ENCODE measurements around the gene SHISAL1.

The SHISAL1 gene

DNA sequence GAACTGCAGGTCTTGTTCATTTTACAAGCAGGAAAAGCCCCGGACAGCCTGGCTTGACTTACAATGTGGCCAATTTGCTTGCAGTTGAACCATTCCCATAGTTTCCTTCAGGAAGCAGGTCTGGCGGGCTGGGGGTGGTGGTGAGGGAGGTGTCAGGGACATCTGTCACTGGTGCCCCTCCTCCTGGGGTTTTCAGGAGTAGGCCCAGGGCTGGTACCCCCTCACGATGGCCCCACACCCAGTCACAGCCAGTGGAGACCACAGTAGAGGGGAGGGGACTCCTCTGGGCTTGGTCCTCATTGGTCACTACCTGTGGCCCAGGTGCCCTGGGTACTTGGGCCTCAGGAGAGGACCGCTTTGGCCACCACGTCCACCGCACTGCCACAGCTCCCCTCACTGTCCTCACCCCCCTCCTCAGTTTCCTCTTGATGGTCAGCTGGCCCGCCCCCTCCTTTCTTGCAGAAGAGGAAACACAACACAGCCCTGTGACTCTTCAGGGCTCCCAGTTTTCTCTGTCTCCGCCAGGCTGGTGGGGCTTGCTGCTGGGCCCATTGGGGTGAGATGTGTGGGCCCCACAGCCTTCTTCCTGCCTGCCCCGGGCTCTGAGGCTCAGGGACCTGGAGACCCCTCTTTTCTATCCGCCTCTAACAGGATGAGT, 39.8 kb upstream of the SHISAL1 start:
- Mint-ChIP-seq H3K36me3 (ENCODE audit: insufficient read depth) (peaks cover 3% of the 10 kb centered on the region), H3K27ac (ENCODE audit: low read depth) (no peak overlapping the region), H3K4me3 (no peak overlapping the region), H3K9me3 (no peaks in the 10 kb centered on the region), H3K4me1 (peaks cover 10% of the 10 kb centered on the region), H3K27me3 (peaks cover 76% of the 10 kb centered on the region)
- no peak for DNase-seq (ENCODE audit: low spot score in 2 of 2)
- no peak for ATAC-seq (replicated peaks; ENCODE audit: extremely low read depth, poor library complexity, severe bottlenecking)

DNA sequence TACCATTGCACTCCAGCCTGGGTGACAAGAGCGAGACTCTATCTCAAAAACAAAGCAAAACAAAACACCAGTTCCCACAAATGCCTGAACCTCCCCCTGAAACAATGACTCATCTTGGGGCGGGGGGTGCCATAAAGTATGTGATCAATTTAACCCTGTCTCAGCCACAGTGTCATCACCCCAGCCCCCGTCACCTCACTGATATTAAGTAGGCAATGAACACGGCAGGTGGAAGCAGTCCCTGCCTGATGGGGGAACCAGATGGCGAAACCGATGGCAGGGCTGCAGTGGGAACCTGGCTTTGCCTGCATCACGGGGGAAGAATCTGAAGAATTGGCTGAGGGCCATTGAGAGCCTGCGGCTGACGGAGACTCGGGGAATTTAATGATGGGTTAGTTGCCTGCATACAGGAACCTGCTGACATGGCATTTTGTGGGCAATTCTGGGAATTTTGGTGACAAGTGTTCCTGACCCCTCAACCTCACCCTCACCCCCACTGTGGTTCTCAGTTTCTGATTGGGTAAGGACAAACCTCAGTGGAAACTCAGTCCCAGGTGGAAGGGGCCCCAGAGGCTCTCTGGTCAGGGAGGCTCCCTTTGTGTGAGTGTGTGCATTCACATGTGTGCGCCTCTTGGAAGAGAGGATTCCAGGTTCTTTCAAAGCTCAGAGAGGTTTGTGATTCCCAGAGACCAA, 39.1 kb upstream of the SHISAL1 start:
- Mint-ChIP-seq H3K36me3 (ENCODE audit: insufficient read depth) (peaks cover 3% of the 10 kb centered on the region), H3K27ac (ENCODE audit: low read depth) (no peak overlapping the region), H3K4me1 (peaks cover 10% of the 10 kb centered on the region), H3K9me3 (no peaks in the 10 kb centered on the region), H3K27me3 (peaks cover 72% of the 10 kb centered on the region), H3K4me3 (no peak overlapping the region)
- DNase-seq (ENCODE audit: low spot score in 2 of 2) (no peak), ATAC-seq (replicated peaks; ENCODE audit: extremely low read depth, poor library complexity, severe bottlenecking) (peak; percentile 36)

DNA sequence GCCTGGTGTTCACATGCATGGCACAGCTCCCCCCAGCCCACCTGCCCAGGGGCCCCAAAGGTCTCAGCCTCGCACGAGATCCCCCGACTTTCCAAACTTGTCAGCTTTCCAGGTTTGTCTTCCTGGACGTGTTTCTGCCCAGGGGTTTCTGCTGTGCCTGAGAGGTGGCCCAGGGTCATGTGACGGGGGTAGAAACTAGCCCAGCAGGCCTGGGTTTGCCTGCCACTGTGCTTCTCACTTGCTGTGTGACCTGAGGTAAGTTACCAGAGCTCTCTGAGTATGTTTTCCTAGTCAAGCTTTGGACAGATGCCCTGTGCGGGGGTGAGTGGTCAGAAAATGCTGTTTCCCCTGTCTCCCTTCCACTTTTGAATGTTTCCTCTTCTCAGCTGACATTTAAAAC, 38.3 kb upstream of the SHISAL1 start:
- ATAC-seq (replicated peaks; ENCODE audit: extremely low read depth, poor library complexity, severe bottlenecking) (no peak), DNase-seq (ENCODE audit: low spot score in 2 of 2) (no peak)
- Mint-ChIP-seq H3K27me3 (peaks cover 75% of the 10 kb centered on the region), H3K4me3 (no peak overlapping the region), H3K9me3 (no peaks in the 10 kb centered on the region), H3K27ac (ENCODE audit: low read depth) (no peak overlapping the region), H3K4me1 (peaks cover 10% of the 10 kb centered on the region), H3K36me3 (ENCODE audit: insufficient read depth) (peaks cover 3% of the 10 kb centered on the region)

DNA sequence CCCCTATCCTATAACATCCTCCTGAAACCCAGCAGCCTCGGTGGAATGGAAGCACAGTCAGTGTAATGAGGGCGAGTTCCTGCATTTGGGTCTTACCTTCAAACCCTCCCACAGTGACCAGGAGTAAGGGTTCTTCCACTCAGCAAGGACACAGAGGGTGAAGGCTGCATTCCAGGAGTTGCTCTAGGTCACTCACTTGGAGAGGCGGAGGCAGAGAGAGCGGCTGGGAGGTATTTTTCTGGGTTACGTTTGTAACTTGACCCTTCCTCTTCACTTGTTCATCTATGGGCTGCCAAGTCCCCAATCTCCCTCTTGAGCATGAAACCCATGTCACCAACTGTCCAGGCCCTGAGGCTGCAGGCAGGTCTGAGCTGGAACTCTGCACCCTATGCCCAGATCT, 36.8 kb upstream of the SHISAL1 start:
- no peak overlapping the region for H3K27ac Mint-ChIP-seq (ENCODE audit: low read depth)
- ATAC-seq (replicated peaks; ENCODE audit: extremely low read depth, poor library complexity, severe bottlenecking) (no peak), DNase-seq (ENCODE audit: low spot score in 2 of 2) (no peak)
- H3K27me3 Mint-ChIP-seq, result peaks cover 61% of the 10 kb centered on the region
- no peak overlapping the region for H3K4me3 Mint-ChIP-seq
- H3K4me1 Mint-ChIP-seq, result peaks cover 10% of the 10 kb centered on the region
- H3K9me3 Mint-ChIP-seq, result no peaks in the 10 kb centered on the region
- H3K36me3 Mint-ChIP-seq (ENCODE audit: insufficient read depth), result peaks cover 2% of the 10 kb centered on the region

DNA sequence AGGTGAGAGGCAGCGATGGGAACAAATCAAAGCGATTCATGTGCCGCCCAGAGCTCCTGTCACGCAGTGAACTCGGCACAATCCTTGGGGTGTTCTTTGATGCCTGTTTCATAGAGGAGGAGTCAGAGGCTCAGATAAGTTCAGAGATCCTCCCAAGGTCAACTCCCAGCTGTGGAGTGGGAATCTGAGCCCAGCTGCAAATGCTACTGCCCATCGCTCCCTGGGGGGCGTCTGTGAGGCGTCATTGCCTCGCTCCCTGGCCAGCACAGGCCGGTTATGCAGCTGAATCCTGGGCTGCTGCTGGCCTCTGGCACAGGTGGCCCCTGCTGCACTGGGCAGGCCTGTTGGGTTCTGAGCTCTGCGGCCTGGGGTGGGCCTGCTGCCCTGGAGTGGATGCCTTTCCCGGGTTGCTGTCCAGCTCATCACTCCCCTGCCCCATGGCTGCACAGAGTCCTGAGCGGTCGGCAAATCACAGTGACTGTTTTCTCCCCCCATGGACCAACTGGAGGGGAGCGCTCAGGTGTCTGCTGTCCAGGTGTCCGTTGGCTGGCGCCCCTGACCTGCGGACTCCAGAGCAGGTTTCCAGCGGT, 36.3 kb upstream of the SHISAL1 start:
- H3K27me3 Mint-ChIP-seq, result peaks cover 61% of the 10 kb centered on the region
- DNase-seq (ENCODE audit: low spot score in 2 of 2) (no peak), ATAC-seq (replicated peaks; ENCODE audit: extremely low read depth, poor library complexity, severe bottlenecking) (no peak)

DNA sequence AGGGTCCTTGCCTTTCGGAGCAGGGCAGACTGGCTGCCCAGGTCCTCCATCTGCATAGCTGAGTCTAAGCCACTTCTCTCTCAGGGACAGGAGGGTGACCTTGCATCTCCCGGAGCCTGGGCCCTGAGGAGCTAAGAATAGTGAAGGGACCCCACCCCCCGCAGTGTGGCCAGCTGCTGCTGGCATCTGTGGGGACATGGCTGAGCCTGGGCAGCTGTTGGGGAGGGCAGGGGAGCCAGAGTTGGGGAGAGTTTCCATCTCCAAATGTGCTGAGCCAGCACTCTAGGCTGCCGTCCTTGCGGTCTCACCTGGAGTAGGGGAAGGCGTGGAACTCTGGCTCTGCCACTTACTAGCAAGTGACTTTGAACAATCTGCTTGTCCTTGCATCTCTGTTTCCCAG, 34.8 kb upstream of the SHISAL1 start:
- Mint-ChIP-seq H3K27me3 (peaks cover 47% of the 10 kb centered on the region), H3K9me3 (no peaks in the 10 kb centered on the region), H3K27ac (ENCODE audit: low read depth) (peak overlapping the region; percentile 11), H3K4me3 (no peak overlapping the region), H3K4me1 (peaks cover 10% of the 10 kb centered on the region), H3K36me3 (ENCODE audit: insufficient read depth) (peaks cover 3% of the 10 kb centered on the region)
- DNase-seq (ENCODE audit: low spot score in 2 of 2) (no peak), ATAC-seq (replicated peaks; ENCODE audit: extremely low read depth, poor library complexity, severe bottlenecking) (no peak)

More for the DNA sequence above, 36.3 kb upstream of the SHISAL1 start:
- Mint-ChIP-seq H3K9me3 (no peaks in the 10 kb centered on the region), H3K4me3 (no peak overlapping the region), H3K4me1 (peaks cover 10% of the 10 kb centered on the region), H3K27ac (ENCODE audit: low read depth) (no peak overlapping the region), H3K36me3 (ENCODE audit: insufficient read depth) (peaks cover 3% of the 10 kb centered on the region)

DNA sequence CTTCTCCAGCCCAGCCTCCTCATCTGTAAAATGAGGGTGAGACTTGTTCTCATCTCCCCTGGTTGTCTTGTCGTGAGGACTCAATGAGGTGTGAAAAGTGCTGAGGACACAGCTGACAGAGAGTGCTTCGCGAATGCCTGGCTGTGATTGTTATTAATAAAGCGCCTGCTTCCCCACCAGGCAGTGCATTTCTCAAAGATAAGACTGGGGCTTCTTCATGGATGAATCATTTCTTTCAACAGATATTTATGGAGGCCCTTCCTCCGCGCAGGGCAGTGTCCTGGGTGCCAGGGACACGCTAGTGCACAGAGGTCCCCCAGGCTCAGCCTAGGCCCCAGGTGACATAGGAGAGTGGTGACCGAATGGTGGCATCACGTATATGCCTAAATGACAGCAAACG, 34.3 kb upstream of the SHISAL1 start:
- no peak for ATAC-seq (replicated peaks; ENCODE audit: extremely low read depth, poor library complexity, severe bottlenecking)
- no peak for DNase-seq (ENCODE audit: low spot score in 2 of 2)
- peaks cover 3% of the 10 kb centered on the region for H3K36me3 Mint-ChIP-seq (ENCODE audit: insufficient read depth)
- peaks cover 10% of the 10 kb centered on the region for H3K4me1 Mint-ChIP-seq
- no peak overlapping the region for H3K27ac Mint-ChIP-seq (ENCODE audit: low read depth)
- no peaks in the 10 kb centered on the region for H3K9me3 Mint-ChIP-seq
- no peak overlapping the region for H3K4me3 Mint-ChIP-seq
- peaks cover 42% of the 10 kb centered on the region for H3K27me3 Mint-ChIP-seq

DNA sequence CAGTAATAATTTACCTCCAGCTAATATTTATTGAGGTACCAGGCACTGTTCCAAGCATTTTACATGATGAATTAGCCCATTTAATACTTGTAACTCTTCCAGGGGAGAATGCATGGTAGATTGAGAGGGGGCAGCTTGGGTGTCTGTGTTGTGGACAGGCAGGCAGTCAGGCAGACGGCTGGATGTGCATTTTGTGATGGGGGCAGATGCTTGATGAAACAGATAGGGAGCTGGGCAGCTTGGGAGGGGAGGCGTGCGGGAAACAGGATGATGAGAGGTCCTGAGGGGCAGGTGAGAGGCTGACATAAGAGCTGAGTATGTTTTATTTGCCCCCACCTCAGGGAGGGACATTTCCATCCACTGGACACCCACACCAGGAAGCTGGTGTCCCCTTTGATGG, 33.1 kb upstream of the SHISAL1 start:
- Mint-ChIP-seq H3K27ac (ENCODE audit: low read depth) (no peak overlapping the region), H3K4me1 (no peaks in the 10 kb centered on the region), H3K27me3 (peaks cover 30% of the 10 kb centered on the region), H3K36me3 (ENCODE audit: insufficient read depth) (peaks cover 5% of the 10 kb centered on the region), H3K9me3 (no peaks in the 10 kb centered on the region), H3K4me3 (no peak overlapping the region)
- ATAC-seq (replicated peaks; ENCODE audit: extremely low read depth, poor library complexity, severe bottlenecking) (no peak), DNase-seq (ENCODE audit: low spot score in 2 of 2) (no peak)

DNA sequence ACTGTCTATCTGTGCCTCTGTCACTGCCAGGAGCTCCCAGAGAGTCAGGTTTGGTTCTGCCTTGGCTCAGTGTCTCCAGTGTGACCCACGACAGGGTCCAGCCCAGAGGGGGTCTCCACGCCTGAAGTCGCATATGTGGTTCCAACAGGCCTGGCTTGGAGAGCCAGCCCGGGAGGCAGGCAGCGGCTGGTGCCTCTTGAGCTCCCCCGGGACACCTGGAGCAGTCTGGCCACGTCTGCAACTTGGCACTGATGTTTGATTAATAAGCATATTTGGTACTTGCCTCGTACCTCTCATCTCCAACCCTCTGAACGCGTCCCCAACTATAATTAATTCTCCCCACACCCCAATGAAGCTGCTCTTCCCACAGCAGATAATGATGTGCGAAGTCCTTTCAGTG, 31.7 kb upstream of the SHISAL1 start:
- Mint-ChIP-seq H3K36me3 (ENCODE audit: insufficient read depth) (peaks cover 3% of the 10 kb centered on the region), H3K27me3 (peaks cover 19% of the 10 kb centered on the region), H3K4me1 (no peaks in the 10 kb centered on the region), H3K4me3 (no peak overlapping the region), H3K9me3 (no peaks in the 10 kb centered on the region), H3K27ac (ENCODE audit: low read depth) (no peak overlapping the region)
- no peak for ATAC-seq (replicated peaks; ENCODE audit: extremely low read depth, poor library complexity, severe bottlenecking)
- no peak for DNase-seq (ENCODE audit: low spot score in 2 of 2)

DNA sequence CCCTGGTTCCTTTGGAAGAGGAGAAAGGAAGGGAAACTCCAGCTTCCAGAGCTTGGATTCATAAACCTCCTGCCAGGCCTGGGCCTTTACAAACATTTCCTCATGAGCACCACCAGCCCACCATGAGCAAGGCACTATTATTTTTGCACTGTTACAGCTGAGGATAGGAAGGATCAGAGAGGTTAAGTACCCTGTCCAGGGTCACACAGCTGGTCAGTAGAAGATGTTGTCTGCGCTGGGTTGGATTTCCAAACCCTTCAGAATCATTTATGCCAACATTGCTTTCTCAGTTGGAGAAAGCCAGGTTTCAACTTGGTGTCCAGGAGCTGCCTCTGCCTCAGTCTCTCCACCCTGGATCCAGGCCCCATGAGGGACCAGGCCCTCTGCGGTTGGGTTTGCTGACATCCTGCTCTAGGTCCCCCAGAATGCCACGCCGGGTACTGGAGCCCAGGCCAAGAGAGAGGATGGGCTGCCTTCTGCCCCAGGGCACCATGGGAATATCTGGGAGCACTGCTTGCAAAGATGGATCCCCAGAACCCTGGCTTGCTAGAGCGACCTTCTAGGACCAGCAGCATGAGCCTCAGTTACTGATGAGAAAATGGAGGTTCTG, 29.7 kb upstream of the SHISAL1 start:
- Mint-ChIP-seq H3K4me3 (no peak overlapping the region), H3K9me3 (no peaks in the 10 kb centered on the region), H3K27me3 (peaks cover 17% of the 10 kb centered on the region), H3K36me3 (ENCODE audit: insufficient read depth) (peaks cover 3% of the 10 kb centered on the region), H3K4me1 (no peaks in the 10 kb centered on the region), H3K27ac (ENCODE audit: low read depth) (no peak overlapping the region)
- DNase-seq (ENCODE audit: low spot score in 2 of 2), result no peak
- no peak for ATAC-seq (replicated peaks; ENCODE audit: extremely low read depth, poor library complexity, severe bottlenecking)

DNA sequence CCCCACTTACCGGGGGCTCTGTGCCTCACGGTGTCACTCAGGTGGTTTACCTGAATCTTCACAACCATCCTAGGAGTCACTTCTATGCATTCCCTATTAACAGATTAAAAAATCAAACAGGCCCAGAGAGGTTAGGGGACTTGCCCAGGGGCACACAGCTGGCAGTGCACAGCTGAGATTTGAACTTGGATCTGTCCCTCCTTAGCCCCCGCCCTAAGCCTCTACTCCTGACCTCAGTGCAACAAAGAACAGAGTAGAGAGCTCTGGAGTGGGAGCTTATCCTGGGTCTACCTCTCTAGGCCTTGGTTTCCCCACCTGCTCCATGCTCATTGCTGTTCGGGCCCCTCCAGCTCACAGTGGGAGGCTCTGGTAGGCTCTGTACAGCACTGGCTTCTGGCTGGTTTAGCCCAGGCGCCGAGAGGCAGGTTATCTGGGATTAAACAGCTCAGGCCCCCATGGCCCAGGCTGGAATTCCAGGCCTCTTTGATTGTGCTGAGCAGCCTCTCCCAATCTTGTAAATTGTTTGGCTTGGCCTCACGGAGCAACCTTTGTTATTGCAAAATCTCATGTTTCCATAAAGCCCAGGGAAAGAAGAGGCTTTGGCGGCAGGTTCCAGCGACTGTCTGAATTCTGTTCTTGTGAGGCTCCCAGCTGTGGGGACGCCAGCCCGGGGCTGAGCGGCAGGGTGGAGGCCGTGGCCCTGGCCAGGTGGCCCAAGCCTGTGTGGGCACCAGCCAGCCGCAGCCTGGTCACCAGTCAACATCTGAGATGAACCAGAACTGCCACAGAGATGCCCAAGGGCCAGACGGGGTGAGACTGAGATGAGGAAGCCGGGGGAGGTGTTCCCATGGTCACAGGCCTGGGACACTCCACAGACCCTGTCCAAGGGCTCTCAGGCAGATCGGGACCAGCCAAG, 28.9 kb upstream of the SHISAL1 start:
- H3K27ac Mint-ChIP-seq (ENCODE audit: low read depth), result no peak overlapping the region
- DNase-seq (ENCODE audit: low spot score in 2 of 2) (no peak), ATAC-seq (replicated peaks; ENCODE audit: extremely low read depth, poor library complexity, severe bottlenecking) (no peak)
- H3K4me1 Mint-ChIP-seq, result no peaks in the 10 kb centered on the region
- H3K27me3 Mint-ChIP-seq, result peaks cover 13% of the 10 kb centered on the region
- H3K4me3 Mint-ChIP-seq, result no peak overlapping the region
- no peaks in the 10 kb centered on the region for H3K9me3 Mint-ChIP-seq
- peaks cover 3% of the 10 kb centered on the region for H3K36me3 Mint-ChIP-seq (ENCODE audit: insufficient read depth)

Measured in central memory CD8-positive, alpha-beta T cell (primary cell).